ENCODE measurements around the gene RHOH.

- TF ChIP-seq CTCF (IDR thresholded peaks at IDR 0.05), result no peak
- no peak for TF ChIP-seq EZH2 (IDR thresholded peaks at IDR 0.05)
Observed at GRCh38 chr4:40238700-40239548, 42.1 kb downstream of the RHOH start.
